Mesendoderm (in vitro differentiated cells): Measurements from ENCODE around the gene RAP1GAP2.
"Not testable (repeated sequence)": the region's sequence is repeated elsewhere in the genome, so short reads cannot be mapped to it uniquely, and the experiment has no call there.

Source experiments
- DNase-seq: peaks from one replicate; pipeline ENCODE4 v3.0.0; 2013
- H2AK5ac ChIP-seq: 2 replicates; pipeline ENCODE4 v1.6.1; 2013; ENCODE audit warnings: low read length, inconsistent platforms
- H2BK120ac ChIP-seq: 2 replicates; pipeline ENCODE4 v1.6.1; 2013; ENCODE audit warnings: low read depth, mild to moderate bottlenecking, low read length, moderate library complexity, mixed read lengths
- H2BK15ac ChIP-seq: replicated peaks from 2 replicates; pipeline ENCODE4 v1.6.1; 2013; ENCODE audit warnings: low read depth, mild to moderate bottlenecking, moderate library complexity
- H2BK5ac ChIP-seq: 2 replicates; pipeline ENCODE4 v1.6.1; 2013; ENCODE audit warnings: low read length, inconsistent platforms
- H3K18ac ChIP-seq: 2 replicates; pipeline ENCODE4 v1.6.1; 2013; ENCODE audit warnings: mild to moderate bottlenecking, low read length, mixed read lengths
- H3K23ac ChIP-seq: one replicate; pipeline ENCODE4 v1.6.1; 2013; ENCODE audit warnings: low read length
- H3K27ac ChIP-seq: 2 replicates; pipeline ENCODE4 v1.5.1; 2013; ENCODE audit warnings: low read depth, mild to moderate bottlenecking, inconsistent platforms, low read length, moderate library complexity
- H3K27me3 ChIP-seq: 2 replicates; pipeline ENCODE4 v1.6.1; 2013; ENCODE audit warnings: low read length, control low read depth, mild to moderate bottlenecking, inconsistent platforms; ENCODE audit not compliant: insufficient read depth, poor library complexity
- H3K36me3 ChIP-seq: 2 replicates; pipeline ENCODE4 v1.6.1; 2013; ENCODE audit warnings: low read length, inconsistent platforms; ENCODE audit not compliant: control insufficient read depth, insufficient read depth
- H3K4ac ChIP-seq: one replicate; pipeline ENCODE4 v1.6.1; 2013; ENCODE audit warnings: low read depth, mild to moderate bottlenecking, low read length, moderate library complexity
- H3K4me1 ChIP-seq: 2 replicates; pipeline ENCODE4 v1.6.1; 2013; ENCODE audit warnings: low read depth, low read length, inconsistent platforms; ENCODE audit not compliant: control insufficient read depth
- H3K4me2 ChIP-seq: 2 replicates; pipeline ENCODE4 v1.6.1; 2013; ENCODE audit warnings: low read length
- H3K4me3 ChIP-seq: 2 replicates; pipeline ENCODE4 v1.5.1; 2013; ENCODE audit warnings: mild to moderate bottlenecking, low read length
- H3K56ac ChIP-seq: one replicate; pipeline ENCODE4 v1.6.1; 2013; ENCODE audit warnings: low read length
- H3K79me1 ChIP-seq: 2 replicates; pipeline ENCODE4 v1.6.1; 2013; ENCODE audit warnings: low read length, inconsistent platforms
- H3K79me2 ChIP-seq: 2 replicates; pipeline ENCODE4 v1.6.1; 2013; ENCODE audit warnings: mild to moderate bottlenecking, low read length; ENCODE audit not compliant: control insufficient read depth, insufficient read depth
- H3K9ac ChIP-seq: 2 replicates; pipeline ENCODE4 v1.6.1; 2013; ENCODE audit warnings: low read length, inconsistent platforms
- H4K5ac ChIP-seq: one replicate; pipeline ENCODE4 v1.6.1; 2013; ENCODE audit warnings: low read length
- H4K8ac ChIP-seq: one replicate; pipeline ENCODE4 v1.6.1; 2013; ENCODE audit warnings: low read depth, mild to moderate bottlenecking, control low read depth, low read length, moderate library complexity
- WGBS: extraction: QIAGEN DNeasy Blood & Tissue Kit; methylation state at CpG from one replicate; pipeline ENCODE4 v1.1.7; 2013; ENCODE audit warnings: low lambda C conversion rate, missing lambda C conversion rate; ENCODE audit not compliant: insufficient coverage; ENCODE audit errors: extremely low coverage; 5-methylcytosine and 5-hydroxymethylcytosine counted together

RAP1GAP2 gene

GRCh38 chr17:2816688-2817087 is 20.4 kb downstream of the RAP1GAP2 start:
- Histone ChIP-seq H3K56ac (no peak overlapping the region), H3K27me3 (no peaks in the 10 kb centered on the region), H3K4me2 (no peak overlapping the region), H4K8ac (no peak overlapping the region), H3K27ac (no peak overlapping the region), H3K18ac (no peak overlapping the region), H3K23ac (no peak overlapping the region), H3K4me3 (no peak overlapping the region), H2AK5ac (no peak overlapping the region), H3K4ac (no peak overlapping the region), H3K79me2 (no peaks in the 10 kb centered on the region), H2BK120ac (no peak overlapping the region), H4K5ac (no peak overlapping the region), H3K4me1 (no peaks in the 10 kb centered on the region), H3K9ac (no peak overlapping the region), H3K79me1 (no peaks in the 10 kb centered on the region), H2BK15ac (no peak overlapping the region), H2BK5ac (no peak overlapping the region), H3K36me3 (no peaks in the 10 kb centered on the region)
- DNase-seq = no peak
- no CpG with 5 or more reads among the region's 4 CpGs for WGBS

- not testable (repeated sequence) for H3K79me2 ChIP-seq, H4K8ac ChIP-seq, H2BK15ac ChIP-seq, H3K4me1 ChIP-seq, H3K4me2 ChIP-seq, H3K36me3 ChIP-seq, H3K23ac ChIP-seq, H2AK5ac ChIP-seq, H4K5ac ChIP-seq, H3K4ac ChIP-seq, DNase-seq, H3K9ac ChIP-seq, H3K27me3 ChIP-seq, H3K79me1 ChIP-seq, H2BK5ac ChIP-seq, H2BK120ac ChIP-seq, H3K18ac ChIP-seq, H3K4me3 ChIP-seq, H3K56ac ChIP-seq, H3K27ac ChIP-seq
- no CpG with 5 or more reads among the region's 5 CpGs for WGBS
Observed at GRCh38 chr17:2819294-2819693, 23.1 kb downstream of the RAP1GAP2 start.

GRCh38 chr17:2819921-2820501 is 23.8 kb downstream of the RAP1GAP2 start:
- no peak overlapping the region for H2AK5ac ChIP-seq
- no peak overlapping the region for H4K5ac ChIP-seq
- H3K4me1 ChIP-seq = no peaks in the 10 kb centered on the region
- no CpG with 5 or more reads among the region's 11 CpGs for WGBS
- no peak overlapping the region for H2BK15ac ChIP-seq
- H3K56ac ChIP-seq = no peak overlapping the region
- no peak overlapping the region for H3K4ac ChIP-seq
- no peak overlapping the region for H3K23ac ChIP-seq
- no peaks in the 10 kb centered on the region for H3K79me1 ChIP-seq
- H3K27ac ChIP-seq = no peak overlapping the region
- H2BK5ac ChIP-seq = no peak overlapping the region
- no peak overlapping the region for H3K4me3 ChIP-seq
- no peak overlapping the region for H2BK120ac ChIP-seq
- H3K18ac ChIP-seq = no peak overlapping the region
- H3K79me2 ChIP-seq = no peaks in the 10 kb centered on the region
- no peak overlapping the region for H3K4me2 ChIP-seq
- no peaks in the 10 kb centered on the region for H3K36me3 ChIP-seq
- DNase-seq = no peak
- no peaks in the 10 kb centered on the region for H3K27me3 ChIP-seq
- H4K8ac ChIP-seq = no peak overlapping the region
- H3K9ac ChIP-seq = no peak overlapping the region

- no CpG with 5 or more reads among the region's 8 CpGs for WGBS
- Histone ChIP-seq H3K27ac (no peak overlapping the region), H4K5ac (no peak overlapping the region), H2BK5ac (no peak overlapping the region), H3K4me1 (no peaks in the 10 kb centered on the region), H2AK5ac (no peak overlapping the region), H3K79me2 (no peaks in the 10 kb centered on the region), H3K56ac (no peak overlapping the region), H3K27me3 (no peaks in the 10 kb centered on the region), H3K23ac (no peak overlapping the region), H3K9ac (no peak overlapping the region), H3K4ac (no peak overlapping the region), H3K79me1 (no peaks in the 10 kb centered on the region), H3K18ac (no peak overlapping the region), H2BK120ac (no peak overlapping the region), H4K8ac (no peak overlapping the region), H3K36me3 (no peaks in the 10 kb centered on the region), H3K4me2 (no peak overlapping the region), H2BK15ac (no peak overlapping the region), H3K4me3 (no peak overlapping the region)
- no peak for DNase-seq
Observed at GRCh38 chr17:2821868-2822267, 25.6 kb downstream of the RAP1GAP2 start.

GRCh38 chr17:2822358-2822757 is 26.1 kb downstream of the RAP1GAP2 start:
- no CpG with 5 or more reads among the region's 7 CpGs for WGBS
- no peaks in the 10 kb centered on the region for H3K27me3 ChIP-seq
- no peak overlapping the region for H2BK15ac ChIP-seq
- H2BK5ac ChIP-seq = no peak overlapping the region
- H4K8ac ChIP-seq = no peak overlapping the region
- no peak for DNase-seq
- no peaks in the 10 kb centered on the region for H3K79me1 ChIP-seq
- H2BK120ac ChIP-seq = no peak overlapping the region
- no peak overlapping the region for H2AK5ac ChIP-seq
- no peak overlapping the region for H3K27ac ChIP-seq
- H4K5ac ChIP-seq = no peak overlapping the region
- H3K4me2 ChIP-seq = no peak overlapping the region
- no peaks in the 10 kb centered on the region for H3K36me3 ChIP-seq
- no peak overlapping the region for H3K9ac ChIP-seq
- H3K79me2 ChIP-seq = no peaks in the 10 kb centered on the region
- no peak overlapping the region for H3K56ac ChIP-seq
- no peak overlapping the region for H3K4ac ChIP-seq
- no peaks in the 10 kb centered on the region for H3K4me1 ChIP-seq
- H3K18ac ChIP-seq = no peak overlapping the region
- no peak overlapping the region for H3K23ac ChIP-seq
- no peak overlapping the region for H3K4me3 ChIP-seq

- no peaks in the 10 kb centered on the region for H3K79me2 ChIP-seq
- DNase-seq = no peak
- no peak overlapping the region for H4K8ac ChIP-seq
- no CpG with 5 or more reads among the region's 15 CpGs for WGBS
- no peak overlapping the region for H2BK120ac ChIP-seq
- no peak overlapping the region for H2AK5ac ChIP-seq
- H3K27ac ChIP-seq = no peak overlapping the region
- no peak overlapping the region for H3K23ac ChIP-seq
- H3K4me2 ChIP-seq = no peak overlapping the region
- no peak overlapping the region for H3K9ac ChIP-seq
- no peak overlapping the region for H2BK5ac ChIP-seq
- no peaks in the 10 kb centered on the region for H3K79me1 ChIP-seq
- peaks cover 2% of the 10 kb centered on the region for H3K4me1 ChIP-seq
- H3K36me3 ChIP-seq = no peaks in the 10 kb centered on the region
- no peak overlapping the region for H3K4me3 ChIP-seq
- H3K56ac ChIP-seq = no peak overlapping the region
- H3K18ac ChIP-seq = no peak overlapping the region
- H2BK15ac ChIP-seq = no peak overlapping the region
- H3K4ac ChIP-seq = no peak overlapping the region
- no peak overlapping the region for H4K5ac ChIP-seq
- H3K27me3 ChIP-seq = no peaks in the 10 kb centered on the region
Observed at GRCh38 chr17:2825253-2825970, 29.2 kb downstream of the RAP1GAP2 start.
